ENCODE measurements around the gene DNAH8.

GRCh38 chr6:38982470-38982869 is 267.4 kb downstream of the DNAH8 start:
- TF ChIP-seq CTCF (IDR thresholded peaks at IDR 0.05) (no peak), POLR2AphosphoS5 (IDR thresholded peaks at IDR 0.05) (no peak), EP300 (IDR thresholded peaks at IDR 0.05) (no peak)

All from esophagus muscularis mucosa (tissue), 4 donors.